ENCODE data around the gene RBPJ. TPM values are rescaled to one million over a fixed set of nuclear protein-coding genes. Genes with fewer than 3 reads are reported as not detected.

Gene RBPJ
- total RNA-seq, 1 experiment from 2014 or later, result 33.7 TPM

DNA sequence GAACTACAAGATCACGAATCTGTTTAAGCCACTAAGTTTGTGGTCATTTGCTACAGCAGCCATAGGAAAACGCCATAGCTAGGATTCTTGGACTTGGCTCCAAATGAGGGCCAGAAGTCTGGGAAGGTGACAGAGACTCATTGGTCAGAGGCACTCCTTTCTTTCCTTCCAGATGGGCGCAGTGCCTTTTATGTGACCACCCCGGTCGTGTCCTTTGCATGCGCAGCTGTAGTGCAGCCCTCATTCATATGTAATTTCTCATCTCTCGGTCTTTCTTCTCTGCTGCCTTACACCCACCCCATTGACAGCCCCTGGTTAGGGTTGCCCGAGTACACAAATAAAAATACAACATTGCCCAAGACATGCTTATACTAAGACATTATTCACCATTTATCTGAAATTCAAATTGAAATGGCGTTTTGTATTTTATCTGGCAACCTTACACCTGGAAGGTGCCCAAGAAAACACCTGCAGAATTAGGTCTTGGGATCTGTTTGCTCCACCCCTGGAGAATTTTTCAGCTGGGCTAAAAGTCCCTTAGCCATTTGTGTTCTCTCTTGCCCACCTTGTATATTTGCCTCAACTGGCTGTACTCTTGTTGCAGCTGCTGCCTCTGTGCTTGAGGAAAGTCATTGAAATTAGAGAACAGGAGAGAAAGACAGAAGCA, 147.6 kb downstream of the RBPJ start:
- H3K27ac ChIP-seq (ENCODE audit: low read length), result no peak overlapping the region
- ATAC-seq (no peak), DNase-seq (ENCODE audit: low read depth, low spot score) (no peak)
- H3K4me3 ChIP-seq (ENCODE audit: low read depth in 2 of 2, low read length in 2 of 2), result no peak overlapping the region
- CTCF ChIA-PET, result no interaction called here
- H3K4me1 ChIP-seq (ENCODE audit: control insufficient read depth, insufficient read depth, low read length), result no peaks in the 10 kb centered on the region
- in situ Hi-C loops (cut with HindIII; ENCODE audit: low pct_unique_long_range_greater_than_20kb, low sequenced_read_pairs) (no loop called here), intact Hi-C loops (cut with micrococcal nuclease; ENCODE audit: unreplicated experiment) (no loop called here)
- TF ChIP-seq, protein P1, sequence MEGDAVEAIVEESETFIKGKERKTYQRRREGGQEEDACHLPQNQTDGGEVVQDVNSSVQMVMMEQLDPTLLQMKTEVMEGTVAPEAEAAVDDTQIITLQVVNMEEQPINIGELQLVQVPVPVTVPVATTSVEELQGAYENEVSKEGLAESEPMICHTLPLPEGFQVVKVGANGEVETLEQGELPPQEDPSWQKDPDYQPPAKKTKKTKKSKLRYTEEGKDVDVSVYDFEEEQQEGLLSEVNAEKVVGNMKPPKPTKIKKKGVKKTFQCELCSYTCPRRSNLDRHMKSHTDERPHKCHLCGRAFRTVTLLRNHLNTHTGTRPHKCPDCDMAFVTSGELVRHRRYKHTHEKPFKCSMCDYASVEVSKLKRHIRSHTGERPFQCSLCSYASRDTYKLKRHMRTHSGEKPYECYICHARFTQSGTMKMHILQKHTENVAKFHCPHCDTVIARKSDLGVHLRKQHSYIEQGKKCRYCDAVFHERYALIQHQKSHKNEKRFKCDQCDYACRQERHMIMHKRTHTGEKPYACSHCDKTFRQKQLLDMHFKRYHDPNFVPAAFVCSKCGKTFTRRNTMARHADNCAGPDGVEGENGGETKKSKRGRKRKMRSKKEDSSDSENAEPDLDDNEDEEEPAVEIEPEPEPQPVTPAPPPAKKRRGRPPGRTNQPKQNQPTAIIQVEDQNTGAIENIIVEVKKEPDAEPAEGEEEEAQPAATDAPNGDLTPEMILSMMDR (IDR thresholded peaks at IDR 0.05), result no peak
- TF ChIP-seq SIN3A (IDR thresholded peaks at IDR 0.05; ENCODE audit: borderline replicate concordance, insufficient read depth, low read depth, low read length) (no peak), POLR2AphosphoS5 (IDR thresholded peaks at IDR 0.05; ENCODE audit: low read depth, low read length) (no peak), TCF7L2 (IDR thresholded peaks at IDR 0.05; ENCODE audit: low read depth, low read length) (no peak)
- TF ChIP-seq, protein P2, sequence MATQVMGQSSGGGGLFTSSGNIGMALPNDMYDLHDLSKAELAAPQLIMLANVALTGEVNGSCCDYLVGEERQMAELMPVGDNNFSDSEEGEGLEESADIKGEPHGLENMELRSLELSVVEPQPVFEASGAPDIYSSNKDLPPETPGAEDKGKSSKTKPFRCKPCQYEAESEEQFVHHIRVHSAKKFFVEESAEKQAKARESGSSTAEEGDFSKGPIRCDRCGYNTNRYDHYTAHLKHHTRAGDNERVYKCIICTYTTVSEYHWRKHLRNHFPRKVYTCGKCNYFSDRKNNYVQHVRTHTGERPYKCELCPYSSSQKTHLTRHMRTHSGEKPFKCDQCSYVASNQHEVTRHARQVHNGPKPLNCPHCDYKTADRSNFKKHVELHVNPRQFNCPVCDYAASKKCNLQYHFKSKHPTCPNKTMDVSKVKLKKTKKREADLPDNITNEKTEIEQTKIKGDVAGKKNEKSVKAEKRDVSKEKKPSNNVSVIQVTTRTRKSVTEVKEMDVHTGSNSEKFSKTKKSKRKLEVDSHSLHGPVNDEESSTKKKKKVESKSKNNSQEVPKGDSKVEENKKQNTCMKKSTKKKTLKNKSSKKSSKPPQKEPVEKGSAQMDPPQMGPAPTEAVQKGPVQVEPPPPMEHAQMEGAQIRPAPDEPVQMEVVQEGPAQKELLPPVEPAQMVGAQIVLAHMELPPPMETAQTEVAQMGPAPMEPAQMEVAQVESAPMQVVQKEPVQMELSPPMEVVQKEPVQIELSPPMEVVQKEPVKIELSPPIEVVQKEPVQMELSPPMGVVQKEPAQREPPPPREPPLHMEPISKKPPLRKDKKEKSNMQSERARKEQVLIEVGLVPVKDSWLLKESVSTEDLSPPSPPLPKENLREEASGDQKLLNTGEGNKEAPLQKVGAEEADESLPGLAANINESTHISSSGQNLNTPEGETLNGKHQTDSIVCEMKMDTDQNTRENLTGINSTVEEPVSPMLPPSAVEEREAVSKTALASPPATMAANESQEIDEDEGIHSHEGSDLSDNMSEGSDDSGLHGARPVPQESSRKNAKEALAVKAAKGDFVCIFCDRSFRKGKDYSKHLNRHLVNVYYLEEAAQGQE (IDR thresholded peaks at IDR 0.05; ENCODE audit: insufficient read depth in 1 of 2, low read depth in 2 of 2, low read length in 1 of 2), result no peak
- BruUV-seq (replicated peaks), result no TSS peak
- H3K27me3 ChIP-seq (ENCODE audit: control insufficient read depth, insufficient read depth, low read length), result no peaks in the 10 kb centered on the region; the same call in 1 of the 2 replicates
- no peaks in the 10 kb centered on the region for H3K9me3 ChIP-seq (ENCODE audit: control insufficient read depth, insufficient read depth, low read depth, low read length)
- H3K36me3 ChIP-seq (ENCODE audit: control insufficient read depth, insufficient read depth, low read length), result no peaks in the 10 kb centered on the region
- POLR2A ChIA-PET, result no interaction called here

DNA sequence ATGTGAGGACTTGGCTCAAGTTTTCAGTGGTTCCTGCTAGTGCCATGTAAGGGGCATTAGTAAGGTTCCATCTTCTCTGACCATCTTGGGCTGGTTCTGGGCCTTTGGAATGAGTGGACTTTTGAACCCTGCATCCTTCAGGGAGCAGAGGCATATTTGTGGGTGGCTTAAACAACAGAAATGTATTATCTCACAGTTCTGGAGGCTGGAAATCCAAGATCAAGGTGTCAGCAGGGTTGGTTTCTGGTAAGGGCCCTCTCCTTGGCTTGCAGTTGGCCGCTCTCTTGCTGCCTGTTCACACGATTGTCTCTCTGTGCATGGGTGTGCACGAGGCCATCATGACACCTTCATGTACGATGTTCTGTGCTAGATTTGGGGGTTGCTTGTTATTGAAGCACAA, 148.2 kb downstream of the RBPJ start:
- H3K36me3 ChIP-seq (ENCODE audit: control insufficient read depth, insufficient read depth, low read length), result no peaks in the 10 kb centered on the region
- in situ Hi-C loops (cut with HindIII; ENCODE audit: low pct_unique_long_range_greater_than_20kb, low sequenced_read_pairs), result no loop called here
- ChIA-PET POLR2A (no interaction called here), CTCF (no interaction called here)
- intact Hi-C loops (cut with micrococcal nuclease; ENCODE audit: unreplicated experiment), result no loop called here
- BruUV-seq (replicated peaks), result no TSS peak
- TF ChIP-seq, protein P2 (IDR thresholded peaks at IDR 0.05; ENCODE audit: insufficient read depth in 1 of 2, low read depth in 2 of 2, low read length in 1 of 2), result no peak
- TF ChIP-seq POLR2AphosphoS5 (IDR thresholded peaks at IDR 0.05; ENCODE audit: low read depth, low read length), result no peak
- TF ChIP-seq, protein P1 (IDR thresholded peaks at IDR 0.05), result no peak
- H3K9me3 ChIP-seq (ENCODE audit: control insufficient read depth, insufficient read depth, low read depth, low read length), result no peaks in the 10 kb centered on the region
- ATAC-seq (no peak), DNase-seq (ENCODE audit: low read depth, low spot score) (no peak)
- H3K27ac ChIP-seq (ENCODE audit: low read length), result no peak overlapping the region
- no peak overlapping the region for H3K4me3 ChIP-seq (ENCODE audit: low read depth in 2 of 2, low read length in 2 of 2)
- H3K4me1 ChIP-seq (ENCODE audit: control insufficient read depth, insufficient read depth, low read length), result no peaks in the 10 kb centered on the region
- no peaks in the 10 kb centered on the region for H3K27me3 ChIP-seq (ENCODE audit: control insufficient read depth, insufficient read depth, low read length)

All from Panc1 (cell line).